ENCODE results near the gene C2CD2.
"Not testable (repeated sequence)": the region's sequence is repeated elsewhere in the genome, so short reads cannot be mapped to it uniquely, and the experiment has no call there.

The C2CD2 gene

GRCh38 chr21:41973861-41974751 lies 20.3 kb upstream of the C2CD2 start:
- DNase-seq, result no peak

GRCh38 chr21:41973427-41973831 lies 19.6 kb upstream of the C2CD2 start:
- DNase-seq, result no peak

GRCh38 chr21:41972511-41973205 lies 18.8 kb upstream of the C2CD2 start:
- no peak for DNase-seq

- no peak for DNase-seq
Measured at GRCh38 chr21:41971891-41972290, 18.1 kb upstream of the C2CD2 start.

DNA sequence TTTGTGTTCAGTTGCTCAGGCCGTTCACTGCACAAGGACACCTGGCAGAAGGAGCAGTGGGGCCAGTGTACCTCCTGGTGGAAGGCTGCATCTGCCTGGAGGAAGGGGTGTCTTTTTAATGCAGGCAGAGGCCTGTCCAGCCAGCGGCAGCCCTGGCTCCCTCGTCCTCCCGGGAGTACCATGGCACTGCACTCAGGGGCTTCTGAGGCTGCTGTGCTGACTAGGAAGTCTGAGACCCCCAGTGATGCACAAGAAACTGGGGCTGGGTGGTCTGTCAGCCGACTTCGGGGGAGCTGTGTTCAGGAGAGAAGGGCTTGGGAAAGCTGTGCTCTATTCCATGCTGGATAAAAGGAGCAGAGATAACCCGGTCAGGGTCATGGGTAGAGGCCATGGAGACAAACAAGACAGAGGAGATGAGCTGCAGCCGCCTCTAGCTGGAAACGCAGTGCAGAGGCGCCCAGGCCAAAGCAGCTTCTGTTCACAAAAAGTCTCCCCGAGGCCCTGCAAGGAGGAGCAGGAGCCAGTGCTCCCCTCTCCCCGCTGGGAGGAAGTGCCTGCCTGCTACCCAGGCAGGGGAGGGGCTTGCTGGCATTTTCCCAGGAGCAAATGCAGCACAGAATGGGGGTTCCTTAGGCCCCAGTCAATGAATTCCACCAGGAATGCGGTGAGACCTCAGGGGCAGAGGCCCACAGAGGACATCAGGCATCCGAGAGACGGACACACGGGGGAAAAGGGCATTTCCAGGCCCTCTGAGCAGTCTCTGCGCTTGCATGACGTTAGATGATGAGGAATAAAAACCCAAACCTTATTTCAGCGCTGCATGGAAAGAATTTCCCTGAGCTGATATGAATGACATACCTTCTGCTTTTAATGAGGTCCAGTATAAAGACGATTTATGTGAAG lies 17.2 kb upstream of the C2CD2 start:
- no peak for DNase-seq

GRCh38 chr21:41970106-41970391 lies 16.2 kb upstream of the C2CD2 start:
- no peak for DNase-seq

GRCh38 chr21:41967708-41968107 lies 13.9 kb upstream of the C2CD2 start:
- no peak for DNase-seq

- DNase-seq, result no peak
Measured at GRCh38 chr21:41966872-41967621, 13.2 kb upstream of the C2CD2 start.

GRCh38 chr21:41966041-41966833 lies 12.4 kb upstream of the C2CD2 start:
- DNase-seq, result no peak

DNA sequence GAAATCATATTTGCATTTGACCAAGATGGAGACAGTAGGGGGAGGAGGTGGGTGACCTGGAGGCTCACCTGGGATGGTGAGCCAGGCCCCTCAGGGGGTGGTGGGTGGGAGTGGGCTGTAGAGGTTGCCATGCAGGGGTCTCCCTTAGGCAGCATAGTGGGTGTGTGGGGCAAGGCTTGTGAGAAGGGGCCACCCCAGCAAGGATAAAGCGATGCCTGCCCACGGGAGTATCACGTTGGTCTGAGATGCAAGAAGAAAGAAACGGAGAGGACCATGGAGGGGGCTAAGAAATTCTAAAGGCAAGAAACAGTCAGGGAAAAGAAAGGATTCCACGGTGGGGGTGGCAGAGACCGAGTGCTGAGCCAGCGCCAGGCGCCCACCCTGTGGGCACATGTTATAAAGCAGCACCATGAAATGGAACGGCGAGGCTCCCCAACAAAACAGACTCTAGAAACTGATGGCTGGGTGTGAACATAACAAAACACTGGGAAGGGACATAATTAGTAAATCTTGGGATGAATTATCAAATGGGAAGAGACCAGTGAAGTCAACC lies 11.7 kb upstream of the C2CD2 start:
- no peak for DNase-seq

GRCh38 chr21:41965045-41965444 lies 11.2 kb upstream of the C2CD2 start:
- no peak for DNase-seq

GRCh38 chr21:41964171-41964570 lies 10.4 kb upstream of the C2CD2 start:
- no peak for DNase-seq

- no peak for DNase-seq
Measured at GRCh38 chr21:41962425-41962966, 8.7 kb upstream of the C2CD2 start.

GRCh38 chr21:41961753-41962152 lies 7.9 kb upstream of the C2CD2 start:
- DNase-seq, result no peak

GRCh38 chr21:41961282-41961701 lies 7.5 kb upstream of the C2CD2 start:
- DNase-seq, result no peak

DNA sequence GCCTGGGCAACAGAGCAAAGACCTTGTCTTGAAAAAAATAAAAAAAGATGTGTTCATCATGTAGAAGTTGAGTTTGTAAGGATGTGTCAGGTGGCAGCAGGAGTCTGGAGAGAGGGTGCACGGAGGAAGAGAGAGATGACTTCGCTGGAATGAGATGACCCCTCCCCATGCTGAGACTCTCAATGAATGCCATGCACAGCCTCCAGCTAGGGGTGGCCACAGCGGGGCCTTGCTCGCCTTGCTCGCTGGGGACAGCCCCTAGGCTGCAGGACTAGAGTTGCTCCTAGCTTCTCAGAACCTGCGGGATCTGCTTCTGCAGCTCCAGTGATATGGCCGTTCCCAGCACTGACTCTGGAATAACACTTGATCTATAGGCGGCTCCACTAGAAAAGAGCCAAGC lies 6.6 kb upstream of the C2CD2 start:
- no peak for DNase-seq

DNA sequence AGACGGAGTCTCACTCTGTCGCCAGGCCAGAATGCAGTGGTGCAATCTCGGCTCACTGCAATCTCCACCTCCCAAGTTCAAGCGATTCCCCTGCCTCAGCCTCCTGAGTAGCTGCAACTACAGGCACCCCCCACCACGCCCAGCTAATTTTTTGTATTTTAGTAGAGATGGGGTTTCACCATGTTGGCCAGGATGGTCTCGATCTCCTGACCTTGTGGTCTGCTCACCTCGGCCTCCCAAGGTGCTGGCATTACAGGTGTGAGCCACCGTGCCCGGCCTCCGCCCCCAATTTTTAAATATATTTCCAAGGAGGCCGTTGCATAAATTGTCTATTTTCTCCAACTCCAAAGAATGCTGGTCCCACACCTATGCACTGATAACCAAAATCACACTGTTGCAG lies 5.9 kb upstream of the C2CD2 start:
- not testable (repeated sequence) for DNase-seq

GRCh38 chr21:41958886-41959563 lies 5.2 kb upstream of the C2CD2 start:
- DNase-seq, result no peak

GRCh38 chr21:41957991-41958766 lies 4.4 kb upstream of the C2CD2 start:
- DNase-seq, result peak; percentile 35
